SK-N-SH treated with all-trans-retinoic acid at 6 μM for 48 hours (cell line): Measurements from ENCODE around the gene SULT2B1.

ENCODE experiments used
- BACH2 ChIP-seq: fragments of 250-450 bp; sonication (Bioruptor Pico); IDR thresholded peaks from 2 replicates; pipeline ENCODE4 v1.9.0; 2021; ENCODE audit warnings: mild to moderate bottlenecking, borderline replicate concordance
- GLIS3 ChIP-seq: fragments of 250-450 bp; sonication (Bioruptor Pico); IDR thresholded peaks from 2 replicates; pipeline ENCODE4 v1.5.0; 2020; ENCODE audit warnings: mild to moderate bottlenecking, moderate library complexity
- ISL1 ChIP-seq: fragments of 250-450 bp; sonication (Bioruptor Pico); IDR thresholded peaks from 2 replicates; pipeline ENCODE4 v2.1.2; 2022; ENCODE audit warnings: mild to moderate bottlenecking, moderate library complexity
- SNAI2 ChIP-seq: fragments of 250-450 bp; sonication (Bioruptor Pico); IDR thresholded peaks from 2 replicates; pipeline ENCODE4 v1.5.0; 2020; ENCODE audit warnings: mild to moderate bottlenecking, moderate library complexity
- TOX ChIP-seq: fragments of 250-450 bp; sonication (Bioruptor Pico); IDR thresholded peaks from 2 replicates; pipeline ENCODE4 v1.8.0; 2021; ENCODE audit warnings: mild to moderate bottlenecking, moderate library complexity, borderline replicate concordance
- ZC3H10 ChIP-seq: fragments of 250-450 bp; sonication (Bioruptor Pico); IDR thresholded peaks from 2 replicates; pipeline ENCODE4 v1.5.1; 2021; ENCODE audit warnings: mild to moderate bottlenecking, moderate library complexity
- ZFP3 ChIP-seq: fragments of 250-450 bp; sonication (Bioruptor Pico); IDR thresholded peaks from 2 replicates; pipeline ENCODE4 v1.5.0; 2020; ENCODE audit warnings: mild to moderate bottlenecking, moderate library complexity
- ZNF565 ChIP-seq: fragments of 450-650 bp; formaldehyde crosslinking; conservative IDR thresholded peaks from 2 replicates; pipeline ENCODE4 v1.5.0; 2020; ENCODE audit warnings: low read depth, mild to moderate bottlenecking, moderate library complexity
- ZNF70 ChIP-seq: fragments of 450-650 bp; formaldehyde crosslinking; IDR thresholded peaks from 2 replicates; pipeline ENCODE4 v1.5.0; 2020; ENCODE audit warnings: mild to moderate bottlenecking, moderate library complexity
- TF ChIP-seq, protein P1 (sequence below): fragments of 250-450 bp; sonication (Bioruptor Pico); IDR thresholded peaks from 2 replicates; pipeline ENCODE4 v1.5.1; 2020; ENCODE audit warnings: low read depth, mild to moderate bottlenecking, moderate library complexity
- TF ChIP-seq, protein P2 (sequence below): fragments of 250-450 bp; sonication (Bioruptor Pico); IDR thresholded peaks from 2 replicates; pipeline ENCODE4 v1.5.1; 2021; ENCODE audit warnings: mild to moderate bottlenecking, moderate library complexity
- TF ChIP-seq, protein P3 (sequence below): fragments of 250-450 bp; sonication (Bioruptor Pico); IDR thresholded peaks from 2 replicates; pipeline ENCODE4 v1.8.0; 2020; ENCODE audit warnings: mild to moderate bottlenecking, moderate library complexity, borderline replicate concordance

DNA sequence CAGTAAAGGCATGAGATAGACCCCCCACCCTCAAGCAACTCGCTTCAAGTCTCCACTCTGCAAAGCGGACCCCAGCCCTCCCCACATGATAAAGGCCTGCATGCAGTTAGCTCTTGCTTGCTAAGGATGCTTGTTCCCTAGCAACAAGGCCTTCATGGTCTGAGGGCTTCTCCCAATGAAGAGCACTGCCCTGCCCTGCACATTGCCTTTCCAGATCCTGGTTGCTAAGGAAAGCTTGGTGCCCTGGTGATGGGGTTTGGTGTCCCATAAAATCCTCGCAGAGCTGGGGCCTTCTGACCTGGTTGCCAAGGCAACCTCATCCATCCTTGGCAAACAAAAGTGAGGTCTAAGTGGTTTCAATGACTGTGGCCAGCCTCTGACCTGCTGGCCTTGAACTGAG lies 79.3 kb downstream of the SULT2B1 start:
- TF ChIP-seq SNAI2 (CRISPR knock-in tag) (no peak), ZNF565 (CRISPR knock-in tag) (no peak), GLIS3 (no peak), ZC3H10 (CRISPR knock-in tag) (no peak), ZNF70 (CRISPR knock-in tag) (no peak), ISL1 (CRISPR knock-in tag) (no peak), ZFP3 (CRISPR knock-in tag) (no peak), TOX (CRISPR knock-in tag) (no peak), BACH2 (CRISPR knock-in tag) (no peak)
- TF ChIP-seq, protein P1, sequence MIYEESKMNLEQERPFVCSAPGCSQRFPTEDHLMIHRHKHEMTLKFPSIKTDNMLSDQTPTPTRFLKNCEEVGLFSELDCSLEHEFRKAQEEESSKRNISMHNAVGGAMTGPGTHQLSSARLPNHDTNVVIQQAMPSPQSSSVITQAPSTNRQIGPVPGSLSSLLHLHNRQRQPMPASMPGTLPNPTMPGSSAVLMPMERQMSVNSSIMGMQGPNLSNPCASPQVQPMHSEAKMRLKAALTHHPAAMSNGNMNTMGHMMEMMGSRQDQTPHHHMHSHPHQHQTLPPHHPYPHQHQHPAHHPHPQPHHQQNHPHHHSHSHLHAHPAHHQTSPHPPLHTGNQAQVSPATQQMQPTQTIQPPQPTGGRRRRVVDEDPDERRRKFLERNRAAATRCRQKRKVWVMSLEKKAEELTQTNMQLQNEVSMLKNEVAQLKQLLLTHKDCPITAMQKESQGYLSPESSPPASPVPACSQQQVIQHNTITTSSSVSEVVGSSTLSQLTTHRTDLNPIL, result no peak
- TF ChIP-seq, protein P2, sequence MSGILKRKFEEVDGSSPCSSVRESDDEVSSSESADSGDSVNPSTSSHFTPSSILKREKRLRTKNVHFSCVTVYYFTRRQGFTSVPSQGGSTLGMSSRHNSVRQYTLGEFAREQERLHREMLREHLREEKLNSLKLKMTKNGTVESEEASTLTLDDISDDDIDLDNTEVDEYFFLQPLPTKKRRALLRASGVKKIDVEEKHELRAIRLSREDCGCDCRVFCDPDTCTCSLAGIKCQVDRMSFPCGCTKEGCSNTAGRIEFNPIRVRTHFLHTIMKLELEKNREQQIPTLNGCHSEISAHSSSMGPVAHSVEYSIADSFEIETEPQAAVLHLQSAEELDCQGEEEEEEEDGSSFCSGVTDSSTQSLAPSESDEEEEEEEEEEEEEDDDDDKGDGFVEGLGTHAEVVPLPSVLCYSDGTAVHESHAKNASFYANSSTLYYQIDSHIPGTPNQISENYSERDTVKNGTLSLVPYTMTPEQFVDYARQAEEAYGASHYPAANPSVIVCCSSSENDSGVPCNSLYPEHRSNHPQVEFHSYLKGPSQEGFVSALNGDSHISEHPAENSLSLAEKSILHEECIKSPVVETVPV (CRISPR knock-in tag), result no peak
- TF ChIP-seq, protein P3, sequence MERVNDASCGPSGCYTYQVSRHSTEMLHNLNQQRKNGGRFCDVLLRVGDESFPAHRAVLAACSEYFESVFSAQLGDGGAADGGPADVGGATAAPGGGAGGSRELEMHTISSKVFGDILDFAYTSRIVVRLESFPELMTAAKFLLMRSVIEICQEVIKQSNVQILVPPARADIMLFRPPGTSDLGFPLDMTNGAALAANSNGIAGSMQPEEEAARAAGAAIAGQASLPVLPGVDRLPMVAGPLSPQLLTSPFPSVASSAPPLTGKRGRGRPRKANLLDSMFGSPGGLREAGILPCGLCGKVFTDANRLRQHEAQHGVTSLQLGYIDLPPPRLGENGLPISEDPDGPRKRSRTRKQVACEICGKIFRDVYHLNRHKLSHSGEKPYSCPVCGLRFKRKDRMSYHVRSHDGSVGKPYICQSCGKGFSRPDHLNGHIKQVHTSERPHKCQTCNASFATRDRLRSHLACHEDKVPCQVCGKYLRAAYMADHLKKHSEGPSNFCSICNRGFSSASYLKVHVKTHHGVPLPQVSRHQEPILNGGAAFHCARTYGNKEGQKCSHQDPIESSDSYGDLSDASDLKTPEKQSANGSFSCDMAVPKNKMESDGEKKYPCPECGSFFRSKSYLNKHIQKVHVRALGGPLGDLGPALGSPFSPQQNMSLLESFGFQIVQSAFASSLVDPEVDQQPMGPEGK (CRISPR knock-in tag), result no peak
